Skeletal muscle satellite cell (primary cell): Measurements from ENCODE around the gene UBE2M.

Source experiments
- H3K27me3 ChIP-seq: 2 replicates; pipeline ENCODE4 v1.7.0; 2013; ENCODE audit warnings: low read length; ENCODE audit not compliant: control insufficient read depth, insufficient read depth
- H3K36me3 ChIP-seq: 2 replicates; pipeline ENCODE4 v1.7.0; 2013; ENCODE audit warnings: mild to moderate bottlenecking, control low read depth, low read length; ENCODE audit not compliant: insufficient read depth
- H3K4me1 ChIP-seq: 2 replicates; pipeline ENCODE4 v1.7.0; 2013; ENCODE audit warnings: low read length; ENCODE audit not compliant: control insufficient read depth, insufficient read depth
- H3K4me2 ChIP-seq: 2 replicates; pipeline ENCODE4 v1.7.0; 2013; ENCODE audit warnings: mild to moderate bottlenecking, low read length
- H3K4me3 ChIP-seq: 2 replicates; pipeline ENCODE4 v1.7.0; 2013; ENCODE audit warnings: low read length
- H3K9ac ChIP-seq: 2 replicates; pipeline ENCODE4 v1.7.0; 2013; ENCODE audit warnings: mild to moderate bottlenecking, low read depth, low read length, moderate library complexity
- H3K9me3 ChIP-seq: replicated peaks from 2 replicates; pipeline ENCODE4 v1.7.0; 2013; ENCODE audit warnings: mild to moderate bottlenecking, control low read depth, low read length

UBE2M gene

GRCh38 chr19:58569191-58569942 is 11.0 kb upstream of the UBE2M start:
- H3K4me2 ChIP-seq = no peak overlapping the region
- H3K4me1 ChIP-seq = peaks cover 10% of the 10 kb centered on the region
- peaks cover 42% of the 10 kb centered on the region for H3K36me3 ChIP-seq
- H3K9me3 ChIP-seq = no peaks in the 10 kb centered on the region
- no peaks in the 10 kb centered on the region for H3K27me3 ChIP-seq
- no peak overlapping the region for H3K4me3 ChIP-seq
- H3K9ac ChIP-seq = no peak overlapping the region

DNA sequence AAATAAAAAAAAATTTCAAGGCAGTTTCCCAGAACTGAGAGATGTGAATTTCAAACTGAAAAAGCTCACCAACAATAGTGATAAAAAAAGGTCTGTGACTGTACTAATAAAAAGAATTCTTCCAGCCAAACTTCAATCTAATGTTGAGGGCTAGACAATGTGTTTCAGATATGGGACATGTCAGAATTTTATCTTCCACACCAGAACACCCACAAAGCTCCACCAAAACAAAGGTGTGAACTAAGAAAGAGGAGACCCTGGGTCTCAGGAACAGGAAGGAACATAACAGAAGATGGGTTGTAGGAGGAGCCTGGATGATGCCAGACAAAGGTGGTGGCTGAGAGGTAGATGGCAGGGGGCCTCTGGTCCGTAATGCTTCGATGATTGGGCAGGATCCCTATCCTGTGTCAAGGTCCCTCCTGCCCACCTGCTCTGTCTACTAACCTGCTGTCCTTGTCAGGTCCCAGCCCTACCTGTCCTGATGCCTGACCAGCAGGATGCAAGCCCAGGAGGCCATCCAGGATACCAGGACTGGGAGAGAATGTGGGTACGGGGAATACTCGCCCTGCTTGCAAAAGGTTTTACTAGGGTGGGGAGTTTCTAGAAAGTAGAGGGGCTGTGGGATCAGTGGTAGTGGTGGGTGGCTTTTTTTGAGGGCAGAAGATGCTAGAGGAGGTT is 10.2 kb upstream of the UBE2M start:
- Histone ChIP-seq H3K9me3 (no peaks in the 10 kb centered on the region), H3K36me3 (peaks cover 42% of the 10 kb centered on the region), H3K4me1 (peaks cover 4% of the 10 kb centered on the region), H3K27me3 (peaks cover 4% of the 10 kb centered on the region), H3K4me3 (no peak overlapping the region), H3K9ac (no peak overlapping the region), H3K4me2 (no peak overlapping the region)

DNA sequence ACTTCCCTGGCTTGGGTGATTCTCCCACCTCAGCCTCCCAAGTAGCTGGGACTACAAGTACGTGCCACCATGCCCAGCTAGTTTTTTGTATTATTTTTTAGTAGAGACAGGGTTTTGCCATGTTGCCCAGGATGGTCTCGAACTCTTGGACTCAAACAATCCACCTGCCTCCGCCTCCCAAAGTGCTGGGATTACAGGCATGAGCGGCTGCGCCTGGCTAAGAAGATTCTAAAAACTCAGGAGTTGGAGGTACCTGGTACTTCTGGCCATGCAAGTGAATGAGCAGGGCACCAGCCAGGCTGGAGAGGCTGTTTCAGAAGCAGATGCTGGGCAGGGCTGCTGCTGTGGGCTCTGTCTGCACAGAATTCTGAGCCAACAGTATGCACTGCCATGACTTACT is 8.6 kb upstream of the UBE2M start:
- Histone ChIP-seq H3K4me2 (no peak overlapping the region), H3K9me3 (no peaks in the 10 kb centered on the region), H3K9ac (no peak overlapping the region), H3K27me3 (peaks cover 9% of the 10 kb centered on the region), H3K36me3 (peaks cover 42% of the 10 kb centered on the region), H3K4me1 (peaks cover 18% of the 10 kb centered on the region), H3K4me3 (no peak overlapping the region)

DNA sequence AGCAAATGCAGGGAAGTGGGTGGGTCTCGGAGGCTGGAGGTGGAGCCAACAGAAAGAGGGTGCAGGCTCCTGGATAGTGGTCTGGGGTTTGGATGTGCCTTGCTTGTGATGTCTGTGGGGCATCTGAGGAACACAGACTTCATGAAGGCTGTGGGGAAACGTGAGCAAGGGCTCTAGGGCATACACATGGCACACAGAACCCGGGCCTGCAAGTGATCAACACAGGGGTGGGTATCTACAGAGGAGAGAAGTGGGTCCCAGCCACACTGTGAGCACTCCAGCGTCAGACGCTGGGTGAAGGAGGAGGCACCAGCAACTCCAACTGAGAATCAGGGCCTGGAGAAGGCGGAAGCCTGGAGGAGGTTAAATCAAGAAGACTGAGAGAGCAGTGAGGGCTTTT is 5.4 kb upstream of the UBE2M start:
- no peaks in the 10 kb centered on the region for H3K9me3 ChIP-seq
- H3K36me3 ChIP-seq = peaks cover 16% of the 10 kb centered on the region
- peaks cover 9% of the 10 kb centered on the region for H3K27me3 ChIP-seq
- no peak overlapping the region for H3K4me2 ChIP-seq
- no peak overlapping the region for H3K9ac ChIP-seq
- H3K4me1 ChIP-seq = peaks cover 28% of the 10 kb centered on the region
- H3K4me3 ChIP-seq = no peak overlapping the region

GRCh38 chr19:58563034-58563573 is 4.7 kb upstream of the UBE2M start:
- Histone ChIP-seq H3K4me2 (peak overlapping the region; percentile 85), H3K9me3 (no peaks in the 10 kb centered on the region), H3K4me3 (peak overlapping the region; percentile 64), H3K4me1 (peaks cover 28% of the 10 kb centered on the region), H3K36me3 (peaks cover 10% of the 10 kb centered on the region), H3K9ac (no peak overlapping the region), H3K27me3 (peaks cover 9% of the 10 kb centered on the region)

- Histone ChIP-seq H3K4me3 (peak overlapping the region; percentile 64), H3K36me3 (peaks cover 9% of the 10 kb centered on the region), H3K4me2 (peak overlapping the region; percentile 85), H3K4me1 (peaks cover 28% of the 10 kb centered on the region), H3K27me3 (peaks cover 9% of the 10 kb centered on the region), H3K9ac (no peak overlapping the region), H3K9me3 (no peaks in the 10 kb centered on the region)
Observed at GRCh38 chr19:58562122-58563033, 4.0 kb upstream of the UBE2M start.

DNA sequence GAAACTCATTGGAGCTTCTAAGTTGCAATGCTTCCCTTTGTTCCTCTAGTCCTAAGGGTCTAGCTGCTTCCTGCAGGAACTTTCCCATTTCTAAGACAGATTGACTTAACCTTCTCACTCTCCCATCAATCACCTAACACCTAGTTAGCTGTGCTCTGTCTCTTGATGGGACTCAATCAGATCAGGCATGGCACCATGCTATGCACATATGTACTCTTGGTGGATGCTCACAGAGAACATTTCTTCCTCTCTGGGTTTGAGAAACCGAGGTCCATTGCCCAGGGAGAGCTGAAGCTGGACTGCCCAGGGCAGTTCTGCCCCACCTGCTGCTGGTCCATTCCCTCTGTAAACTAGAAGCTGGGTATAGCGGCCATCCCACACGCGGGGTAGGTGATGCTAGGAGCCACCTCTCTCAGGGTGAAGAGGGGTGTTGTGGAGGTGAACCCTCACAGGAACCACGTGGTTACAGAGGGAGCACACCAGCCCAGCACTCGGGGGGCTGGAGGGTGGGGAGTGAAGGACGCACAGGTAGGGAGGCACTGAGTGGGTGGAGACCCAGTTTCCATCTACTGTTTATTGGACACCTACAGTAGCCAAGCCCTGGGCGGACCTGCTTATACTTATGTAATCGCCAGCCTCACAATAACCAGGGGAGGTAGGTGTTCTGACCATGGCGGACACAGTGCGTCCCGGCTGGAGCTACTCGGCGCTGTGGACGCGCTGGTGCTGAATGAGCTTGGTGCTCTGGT is 3.1 kb upstream of the UBE2M start:
- H3K9ac ChIP-seq = no peak overlapping the region
- peak overlapping the region; percentile 64 for H3K4me3 ChIP-seq
- peaks cover 35% of the 10 kb centered on the region for H3K4me1 ChIP-seq
- H3K36me3 ChIP-seq = peaks cover 9% of the 10 kb centered on the region
- peak overlapping the region; percentile 85 for H3K4me2 ChIP-seq
- H3K9me3 ChIP-seq = no peaks in the 10 kb centered on the region
- H3K27me3 ChIP-seq = peaks cover 9% of the 10 kb centered on the region

DNA sequence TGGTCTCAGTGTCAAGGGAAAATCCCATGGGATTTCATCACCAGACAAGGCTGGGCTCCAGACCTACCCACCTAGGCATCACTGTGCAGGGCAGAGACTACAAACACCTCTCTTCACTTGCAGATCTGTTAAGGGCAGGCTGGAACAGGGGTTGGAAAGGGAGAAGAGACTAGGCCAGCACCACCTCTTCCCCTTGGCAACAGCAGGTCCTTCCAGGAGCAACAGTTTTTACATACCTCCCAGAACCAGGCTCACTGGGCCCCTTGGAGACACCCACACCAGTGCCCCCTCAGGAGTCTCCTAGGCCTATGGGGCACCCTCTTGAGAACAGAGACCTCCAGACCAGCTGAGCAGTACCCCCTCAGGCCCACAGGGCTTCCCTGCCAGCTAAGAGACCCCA is 2.5 kb upstream of the UBE2M start:
- H3K9ac ChIP-seq = no peak overlapping the region
- no peak overlapping the region for H3K4me2 ChIP-seq
- peaks cover 13% of the 10 kb centered on the region for H3K36me3 ChIP-seq
- H3K4me3 ChIP-seq = no peak overlapping the region
- peaks cover 39% of the 10 kb centered on the region for H3K4me1 ChIP-seq
- no peaks in the 10 kb centered on the region for H3K9me3 ChIP-seq
- H3K27me3 ChIP-seq = peaks cover 9% of the 10 kb centered on the region

DNA sequence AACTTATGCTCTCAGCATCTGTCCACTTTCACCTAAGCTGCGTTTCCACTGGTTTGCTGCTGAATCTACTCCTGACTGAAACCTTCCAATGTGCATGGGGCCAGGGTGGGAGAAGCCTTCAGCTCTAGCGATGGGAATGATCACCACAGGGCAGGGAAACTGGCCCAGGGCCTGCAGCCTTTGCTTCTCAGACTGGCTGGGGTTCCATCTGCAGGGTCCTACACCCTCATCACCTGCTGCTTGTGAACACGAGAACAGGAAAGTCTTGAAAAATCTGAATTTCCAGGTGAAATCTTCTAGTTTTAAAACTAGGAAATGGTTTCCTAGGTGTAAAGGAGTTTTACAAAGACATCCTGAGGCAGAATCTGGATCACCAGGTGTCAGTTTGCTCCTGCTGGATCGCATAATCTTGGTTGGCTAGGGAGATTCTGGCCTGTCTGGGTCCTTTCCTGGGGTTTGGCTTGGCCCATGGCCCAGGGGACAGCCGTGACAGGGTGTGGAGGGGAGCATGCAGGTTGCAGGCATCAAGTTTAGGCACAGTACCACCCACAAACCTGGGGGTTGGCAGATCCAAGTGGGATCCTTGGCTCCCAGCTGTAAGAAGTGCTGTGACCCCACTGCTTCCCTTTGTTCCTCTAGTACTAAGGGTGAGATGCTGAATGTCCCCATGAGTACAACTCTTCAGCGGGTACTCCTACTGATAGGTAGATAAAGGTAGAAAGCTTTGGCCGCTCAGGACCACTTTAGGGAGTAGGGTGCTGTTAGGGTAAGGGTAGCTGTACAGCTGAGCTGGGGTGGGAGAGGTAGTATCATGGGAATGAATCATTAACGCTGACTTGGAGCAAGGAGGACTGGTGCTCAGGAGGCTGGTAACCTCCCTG is 1.8 kb upstream of the UBE2M start:
- H3K4me1 ChIP-seq = peaks cover 43% of the 10 kb centered on the region
- H3K4me3 ChIP-seq = peak overlapping the region; percentile 84
- H3K9me3 ChIP-seq = no peaks in the 10 kb centered on the region
- H3K4me2 ChIP-seq = peak overlapping the region; percentile 98
- peaks cover 9% of the 10 kb centered on the region for H3K27me3 ChIP-seq
- peaks cover 13% of the 10 kb centered on the region for H3K36me3 ChIP-seq
- peak overlapping the region; percentile 98 for H3K9ac ChIP-seq
